SK-N-SH treated with all-trans-retinoic acid at 6 μM for 48 hours (cell line): ENCODE results near the gene PPFIA3.

Experiments
- ATAC-seq: fragments of 200-7000 bp; cut with Tn5 transposase; 3 replicates; pipeline ENCODE4 v1.9.1; 2020; ENCODE audit warnings: mild to moderate bottlenecking, moderate library complexity
- ARNTL ChIP-seq: fragments of 450-650 bp; formaldehyde crosslinking; IDR thresholded peaks from 2 replicates; pipeline ENCODE4 v1.5.0; 2020; ENCODE audit warnings: low read depth, mild to moderate bottlenecking, moderate library complexity, borderline replicate concordance
- BACH2 ChIP-seq: fragments of 250-450 bp; sonication (Bioruptor Pico); IDR thresholded peaks from 2 replicates; pipeline ENCODE4 v1.9.0; 2021; ENCODE audit warnings: mild to moderate bottlenecking, borderline replicate concordance
- CREB5 ChIP-seq: fragments of 250-450 bp; sonication (Bioruptor Pico); IDR thresholded peaks from 2 replicates; pipeline ENCODE4 v1.5.1; 2020; ENCODE audit warnings: low read depth, mild to moderate bottlenecking, moderate library complexity
- CSDC2 ChIP-seq: fragments of 250-450 bp; sonication (Bioruptor Pico); IDR thresholded peaks from 2 replicates; pipeline ENCODE4 v1.5.0; 2020; ENCODE audit warnings: mild to moderate bottlenecking, moderate library complexity
- CSRNP3 ChIP-seq: fragments of 250-450 bp; sonication (Bioruptor Pico); IDR thresholded peaks from 2 replicates; pipeline ENCODE4 v1.5.1; 2021; ENCODE audit warnings: mild to moderate bottlenecking, moderate library complexity
- ESRRG ChIP-seq: fragments of 250-450 bp; sonication (Bioruptor Pico); IDR thresholded peaks from 2 replicates; pipeline ENCODE4 v1.6.1; 2021; ENCODE audit warnings: mild to moderate bottlenecking
- GLIS3 ChIP-seq: fragments of 250-450 bp; sonication (Bioruptor Pico); IDR thresholded peaks from 2 replicates; pipeline ENCODE4 v1.5.0; 2020; ENCODE audit warnings: mild to moderate bottlenecking, moderate library complexity
- ISL1 ChIP-seq: fragments of 250-450 bp; sonication (Bioruptor Pico); IDR thresholded peaks from 2 replicates; pipeline ENCODE4 v2.1.2; 2022; ENCODE audit warnings: mild to moderate bottlenecking, moderate library complexity
- OSR1 ChIP-seq: fragments of 250-450 bp; sonication (Bioruptor Pico); IDR thresholded peaks from 2 replicates; pipeline ENCODE4 v1.8.0; 2022; ENCODE audit warnings: moderate library complexity, mild to moderate bottlenecking, inconsistent platforms
- PATZ1 ChIP-seq: fragments of 250-450 bp; sonication (Bioruptor Pico); IDR thresholded peaks from 2 replicates; pipeline ENCODE4 v1.8.0; 2020; ENCODE audit warnings: mild to moderate bottlenecking, moderate library complexity, borderline replicate concordance
- POU6F1 ChIP-seq: fragments of 250-450 bp; sonication (Bioruptor Pico); IDR thresholded peaks from 2 replicates; pipeline ENCODE4 v1.8.0; 2021; ENCODE audit warnings: low read depth, mild to moderate bottlenecking, moderate library complexity, borderline replicate concordance
- PPARA ChIP-seq: fragments of 250-450 bp; sonication (Bioruptor Pico); IDR thresholded peaks from 2 replicates; pipeline ENCODE4 v1.5.0; 2020; ENCODE audit warnings: mild to moderate bottlenecking, borderline replicate concordance
- RARB ChIP-seq: fragments of 250-450 bp; sonication (Bioruptor Pico); IDR thresholded peaks from 2 replicates; pipeline ENCODE4 v1.8.0; 2021; ENCODE audit warnings: mild to moderate bottlenecking, moderate library complexity
- SNAI2 ChIP-seq: fragments of 250-450 bp; sonication (Bioruptor Pico); IDR thresholded peaks from 2 replicates; pipeline ENCODE4 v1.5.0; 2020; ENCODE audit warnings: mild to moderate bottlenecking, moderate library complexity
- TCF4 ChIP-seq: fragments of 250-450 bp; sonication (Bioruptor Pico); IDR thresholded peaks from 2 replicates; pipeline ENCODE4 v1.8.0; 2021; ENCODE audit warnings: mild to moderate bottlenecking, moderate library complexity, borderline replicate concordance
- TOX ChIP-seq: fragments of 250-450 bp; sonication (Bioruptor Pico); IDR thresholded peaks from 2 replicates; pipeline ENCODE4 v1.8.0; 2021; ENCODE audit warnings: mild to moderate bottlenecking, moderate library complexity, borderline replicate concordance
- TSHZ2 ChIP-seq: fragments of 250-450 bp; sonication (Bioruptor Pico); IDR thresholded peaks from 2 replicates; pipeline ENCODE4 v1.5.0; 2020; ENCODE audit warnings: mild to moderate bottlenecking, moderate library complexity
- ZC3H10 ChIP-seq: fragments of 250-450 bp; sonication (Bioruptor Pico); IDR thresholded peaks from 2 replicates; pipeline ENCODE4 v1.5.1; 2021; ENCODE audit warnings: mild to moderate bottlenecking, moderate library complexity
- ZFP3 ChIP-seq: fragments of 250-450 bp; sonication (Bioruptor Pico); IDR thresholded peaks from 2 replicates; pipeline ENCODE4 v1.5.0; 2020; ENCODE audit warnings: mild to moderate bottlenecking, moderate library complexity
- ZFP30 ChIP-seq: fragments of 450-650 bp; formaldehyde crosslinking; IDR thresholded peaks from 2 replicates; pipeline ENCODE4 v1.5.0; 2022; ENCODE audit warnings: mild to moderate bottlenecking, moderate library complexity
- ZNF565 ChIP-seq: fragments of 450-650 bp; formaldehyde crosslinking; conservative IDR thresholded peaks from 2 replicates; pipeline ENCODE4 v1.5.0; 2020; ENCODE audit warnings: low read depth, mild to moderate bottlenecking, moderate library complexity
- ZNF70 ChIP-seq: fragments of 450-650 bp; formaldehyde crosslinking; IDR thresholded peaks from 2 replicates; pipeline ENCODE4 v1.5.0; 2020; ENCODE audit warnings: mild to moderate bottlenecking, moderate library complexity
- ZNF8 ChIP-seq: fragments of 450-650 bp; formaldehyde crosslinking; IDR thresholded peaks from 2 replicates; pipeline ENCODE4 v1.5.0; 2020; ENCODE audit warnings: mild to moderate bottlenecking, moderate library complexity

PPFIA3 gene

GRCh38 chr19:49151267-49152118 is 32.1 kb downstream of the PPFIA3 start:
- no peak for ATAC-seq
- TF ChIP-seq ZNF8 = no peak
- no peak for TF ChIP-seq TSHZ2
- no peak for TF ChIP-seq ZNF70 (CRISPR knock-in tag)
- no peak for TF ChIP-seq ZC3H10 (CRISPR knock-in tag)
- TF ChIP-seq OSR1 = no peak
- no peak for TF ChIP-seq ESRRG (CRISPR knock-in tag)
- TF ChIP-seq CSDC2 = no peak
- TF ChIP-seq TOX (CRISPR knock-in tag) = no peak
- no peak for TF ChIP-seq ARNTL (CRISPR knock-in tag)
- no peak for TF ChIP-seq PATZ1 (CRISPR knock-in tag)
- no peak for TF ChIP-seq ISL1 (CRISPR knock-in tag)
- TF ChIP-seq ZNF565 (CRISPR knock-in tag) = no peak
- TF ChIP-seq ZFP3 (CRISPR knock-in tag) = no peak
- no peak for TF ChIP-seq TCF4 (CRISPR knock-in tag)
- no peak for TF ChIP-seq PPARA
- no peak for TF ChIP-seq ZFP30 (CRISPR knock-in tag)
- TF ChIP-seq BACH2 = no peak

- ATAC-seq = no peak
- no peak for TF ChIP-seq POU6F1 (CRISPR knock-in tag)
- no peak for TF ChIP-seq TSHZ2
- no peak for TF ChIP-seq PATZ1 (CRISPR knock-in tag)
- TF ChIP-seq BACH2 = no peak
- no peak for TF ChIP-seq SNAI2 (CRISPR knock-in tag)
- TF ChIP-seq CREB5 (CRISPR knock-in tag) = no peak
- no peak for TF ChIP-seq OSR1
- no peak for TF ChIP-seq ZFP3 (CRISPR knock-in tag)
- no peak for TF ChIP-seq ISL1 (CRISPR knock-in tag)
- TF ChIP-seq TOX (CRISPR knock-in tag) = no peak
- no peak for TF ChIP-seq ZC3H10 (CRISPR knock-in tag)
- TF ChIP-seq ZNF565 (CRISPR knock-in tag) = no peak
- TF ChIP-seq CSDC2 = no peak
- no peak for TF ChIP-seq TCF4 (CRISPR knock-in tag)
- TF ChIP-seq RARB (CRISPR knock-in tag) = no peak
- no peak for TF ChIP-seq ZFP30 (CRISPR knock-in tag)
- no peak for TF ChIP-seq GLIS3 (CRISPR knock-in tag)
- no peak for TF ChIP-seq PPARA
- no peak for TF ChIP-seq CSRNP3 (CRISPR knock-in tag)
- no peak for TF ChIP-seq ZNF70 (CRISPR knock-in tag)
- TF ChIP-seq, all 23 proteins: peak for 0
Observed at GRCh38 chr19:49152119-49152550, 32.8 kb downstream of the PPFIA3 start.
